Spinal cord (tissue), 10 donors: ENCODE measurements around the gene RBM28. TPM values are rescaled to one million over a fixed set of nuclear protein-coding genes. Genes with fewer than 3 reads are reported as not detected.

Source experiments
- DNase-seq, 6 donors: peaks; one replicate each; pipeline versions ENCODE4 v3.0.0 to v3.0.0-alpha.2; 2013 to 2015; ENCODE audit warnings: low spot score in 6 of 6, low read depth in 4 of 6
- H3K27ac ChIP-seq: one replicate; pipeline ENCODE4 v1.5.1; 2013; ENCODE audit warnings: low read depth, low read length, control low read depth
- H3K27me3 ChIP-seq: one replicate; pipeline ENCODE4 v1.6.1; 2013; ENCODE audit warnings: low read length; ENCODE audit not compliant: control insufficient read depth, insufficient read depth
- H3K36me3 ChIP-seq: one replicate; pipeline ENCODE4 v1.6.1; 2013; ENCODE audit warnings: low read length; ENCODE audit not compliant: control insufficient read depth, insufficient read depth
- H3K4me1 ChIP-seq: one replicate; pipeline ENCODE4 v1.6.1; 2013; ENCODE audit warnings: low read length; ENCODE audit not compliant: control insufficient read depth, insufficient read depth
- H3K4me3 ChIP-seq: one replicate; pipeline ENCODE4 v1.5.1; 2013; ENCODE audit warnings: low read depth, low read length, control low read depth
- H3K9me3 ChIP-seq: one replicate; pipeline ENCODE4 v1.6.1; 2013; ENCODE audit warnings: low read length; ENCODE audit not compliant: control insufficient read depth, insufficient read depth
- WGBS: methylation state at CpG from one replicate; pipeline ENCODE4 v1.1.5; 2013; ENCODE audit warnings: missing lambda C conversion rate; ENCODE audit not compliant: insufficient coverage; 5-methylcytosine and 5-hydroxymethylcytosine counted together
- polyA plus RNA-seq, 2 donors: library from polyadenylated mRNA; unstranded; fragments of 120-200 nt; gene quantifications; one replicate each; pipeline ENCODE4 v1.2.1, GENCODE V29; 2013; ENCODE audit not compliant: insufficient read length in 2 of 2
- total RNA-seq, 2 donors: library from RNA; depleted of rRNA in 1 of 2; stranded (reverse); fragments of 120-200 nt in 1 of 2; fragments of >200 nt in 1 of 2; gene quantifications; one replicate each; pipeline versions ENCODE4 v1.2.3 to v1.2.4, GENCODE V29; 2013 to 2014
- donor health status: healthy.

The RBM28 gene
- total and polyA plus RNA-seq, 4 donors: 15.4 to 48.8 (median 36.6) TPM

- under 1% methylated on average over 87 of the region's 88 CpGs for WGBS
- no peak within 1 kb of the TSS for H3K27ac ChIP-seq
- DNase-seq: peak in 2 of 6 donors; percentile 80 to 84
Measured at GRCh38 chr7:128361411-128362379, 18.0 kb upstream of the RBM28 start, which contains the start of gene PRRT4. Gene PRRT4, minus strand, starts transcription at chr7:128361690.

DNA sequence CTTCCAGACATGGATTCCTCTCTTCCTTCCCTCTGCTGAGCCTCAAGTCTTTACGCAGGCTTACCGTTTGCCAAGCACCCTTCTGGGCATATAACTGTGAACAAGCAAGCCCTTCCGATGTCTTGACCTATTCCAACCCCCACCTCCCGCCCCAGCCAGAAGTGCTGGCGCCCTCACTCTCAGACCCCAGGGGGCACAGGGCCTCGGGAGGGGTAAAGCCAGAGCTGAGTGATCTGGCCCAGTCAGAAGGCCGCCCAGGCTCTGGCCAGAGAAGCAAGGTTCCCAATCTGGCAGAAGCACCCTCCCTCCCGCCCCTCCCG is 16.6 kb upstream of the RBM28 start:
- Histone ChIP-seq H3K36me3 (peaks cover 15% of the 10 kb centered on the region), H3K4me1 (peaks cover 39% of the 10 kb centered on the region), H3K4me3 (peak overlapping the region; percentile 22), H3K27ac (no peak overlapping the region), H3K9me3 (no peaks in the 10 kb centered on the region), H3K27me3 (peaks cover 33% of the 10 kb centered on the region)
- WGBS: 21% methylated on average over 6 of the region's 9 CpGs
- DNase-seq: peak in 2 of 6 donors; percentile 27 to 28

More at GRCh38 chr7:128361411-128362379, 18.0 kb upstream of the RBM28 start, which contains the start of gene PRRT4:
- Histone ChIP-seq H3K27me3 (peaks cover 41% of the 10 kb centered on the region), H3K4me1 (peaks cover 39% of the 10 kb centered on the region), H3K36me3 (peaks cover 15% of the 10 kb centered on the region), H3K4me3 (peak within 1 kb of the TSS; percentile 37), H3K9me3 (no peaks in the 10 kb centered on the region)

- peaks cover 15% of the 10 kb centered on the region for H3K36me3 ChIP-seq
- H3K9me3 ChIP-seq: no peaks in the 10 kb centered on the region
- H3K27me3 ChIP-seq: peaks cover 30% of the 10 kb centered on the region
- H3K4me3 ChIP-seq: no peak overlapping the region
- WGBS: 89% methylated on average over 3 of the region's 4 CpGs
- no peak overlapping the region for H3K27ac ChIP-seq
- no peak for DNase-seq
- H3K4me1 ChIP-seq: peaks cover 39% of the 10 kb centered on the region
Measured at GRCh38 chr7:128359939-128360338, 16.2 kb upstream of the RBM28 start.

DNA sequence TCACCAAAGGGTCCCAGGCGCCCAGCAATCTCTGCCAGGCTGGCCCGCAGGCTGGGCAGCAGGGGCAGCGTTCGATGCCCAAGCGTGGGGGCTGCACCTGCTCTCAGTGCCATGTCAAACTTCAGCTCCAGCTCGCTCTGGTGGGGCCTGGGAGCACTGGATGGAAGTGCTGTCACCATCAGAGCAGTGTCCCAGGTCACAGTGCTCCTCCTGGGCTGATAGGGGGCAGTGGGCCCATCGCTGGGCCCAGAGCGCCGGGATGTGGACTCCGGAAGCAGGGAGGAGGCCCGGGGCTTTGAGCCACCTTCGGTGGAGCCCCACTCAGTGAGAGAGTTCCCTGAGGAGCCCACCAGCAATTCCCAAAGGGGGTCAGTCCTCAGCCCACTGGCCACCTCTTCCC is 15.6 kb upstream of the RBM28 start:
- DNase-seq: no peak
- Histone ChIP-seq H3K36me3 (peaks cover 15% of the 10 kb centered on the region), H3K27ac (no peak overlapping the region), H3K4me3 (no peak overlapping the region), H3K4me1 (peaks cover 39% of the 10 kb centered on the region), H3K9me3 (no peaks in the 10 kb centered on the region), H3K27me3 (peaks cover 27% of the 10 kb centered on the region)
- WGBS: 94% methylated on average over 12 of the region's 12 CpGs

GRCh38 chr7:128358233-128358632 is 14.5 kb upstream of the RBM28 start:
- H3K9me3 ChIP-seq: no peaks in the 10 kb centered on the region
- H3K27ac ChIP-seq: no peak overlapping the region
- H3K27me3 ChIP-seq: peaks cover 23% of the 10 kb centered on the region
- no peak overlapping the region for H3K4me3 ChIP-seq
- no peak for DNase-seq
- peaks cover 39% of the 10 kb centered on the region for H3K4me1 ChIP-seq
- no CpG with 5 or more reads among the region's 1 CpG for WGBS
- H3K36me3 ChIP-seq: peaks cover 18% of the 10 kb centered on the region

DNA sequence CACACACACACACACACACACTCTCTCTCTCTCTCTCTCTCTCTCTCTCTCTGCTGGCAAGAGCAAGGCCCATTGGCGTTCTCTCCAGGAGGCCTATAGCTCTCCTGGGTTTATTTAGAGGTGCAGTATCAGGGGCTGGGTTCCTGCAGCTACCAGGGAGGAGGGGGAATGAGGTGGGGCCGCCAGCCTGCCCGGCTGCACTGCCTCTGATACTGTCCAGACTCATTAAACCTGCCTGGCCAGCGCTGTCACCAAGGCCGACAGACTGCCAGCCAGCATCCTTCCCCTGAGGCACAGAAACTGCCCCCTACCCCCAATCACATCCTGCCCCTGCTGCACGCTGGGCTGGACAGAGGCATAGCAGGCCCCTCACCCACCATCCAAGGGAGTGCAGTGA is 13.5 kb upstream of the RBM28 start:
- Histone ChIP-seq H3K36me3 (peaks cover 21% of the 10 kb centered on the region), H3K27me3 (peaks cover 25% of the 10 kb centered on the region), H3K27ac (no peak overlapping the region), H3K4me3 (no peak overlapping the region), H3K9me3 (no peaks in the 10 kb centered on the region), H3K4me1 (peaks cover 40% of the 10 kb centered on the region)
- DNase-seq: no peak
- 41% methylated on average over 3 of the region's 6 CpGs for WGBS

DNA sequence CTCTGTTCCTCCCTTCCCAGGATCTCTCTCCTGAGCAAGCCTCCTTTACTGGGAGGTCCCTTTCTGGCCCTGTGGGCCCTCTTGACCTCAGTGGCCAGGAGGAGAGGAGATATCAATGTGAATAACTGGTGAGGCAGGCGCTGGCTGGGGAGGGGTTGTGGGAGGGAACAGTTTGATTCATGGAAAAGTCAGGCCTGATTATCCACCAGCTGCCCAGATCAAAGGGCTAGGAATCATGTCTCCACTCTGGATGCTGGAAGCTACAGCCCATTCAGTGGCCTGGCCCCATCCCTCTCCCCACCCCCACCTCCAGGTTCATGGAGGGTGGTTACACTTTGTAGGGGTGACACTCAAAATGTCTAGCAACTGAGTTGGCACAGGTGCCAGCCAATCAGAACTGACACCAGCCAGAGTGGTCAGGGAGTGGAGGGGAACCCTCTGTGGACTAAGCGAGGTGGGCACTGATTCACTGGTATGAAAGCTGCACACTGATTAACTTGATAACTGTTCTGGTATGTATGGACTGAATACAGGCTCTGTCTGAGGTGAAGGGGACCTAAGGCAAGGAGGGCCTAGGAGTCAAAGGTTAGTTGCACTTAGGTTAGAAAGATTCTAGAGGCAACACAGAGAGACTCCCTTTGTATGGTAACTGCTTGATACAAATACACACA is 13.0 kb upstream of the RBM28 start:
- WGBS: 52% methylated on average over 2 of the region's 2 CpGs
- Histone ChIP-seq H3K27ac (no peak overlapping the region), H3K4me3 (no peak overlapping the region), H3K9me3 (no peaks in the 10 kb centered on the region), H3K36me3 (peaks cover 22% of the 10 kb centered on the region), H3K27me3 (peaks cover 20% of the 10 kb centered on the region), H3K4me1 (peaks cover 37% of the 10 kb centered on the region)
- DNase-seq: no peak

- no CpG with 5 or more reads among the region's 1 CpG for WGBS
- DNase-seq: no peak
- Histone ChIP-seq H3K36me3 (peaks cover 25% of the 10 kb centered on the region), H3K9me3 (no peaks in the 10 kb centered on the region), H3K4me3 (no peak overlapping the region), H3K27ac (no peak overlapping the region), H3K4me1 (peaks cover 35% of the 10 kb centered on the region), H3K27me3 (peaks cover 28% of the 10 kb centered on the region)
Measured at GRCh38 chr7:128353610-128354009, 9.9 kb upstream of the RBM28 start.

- Histone ChIP-seq H3K4me1 (peaks cover 35% of the 10 kb centered on the region), H3K9me3 (no peaks in the 10 kb centered on the region), H3K36me3 (peaks cover 25% of the 10 kb centered on the region), H3K4me3 (no peak overlapping the region), H3K27me3 (peaks cover 28% of the 10 kb centered on the region), H3K27ac (no peak overlapping the region)
- WGBS: 73% methylated on average over 1 of the region's 3 CpGs
- DNase-seq: no peak
Measured at GRCh38 chr7:128353189-128353588, 9.5 kb upstream of the RBM28 start.
